ENCODE data around the gene DPEP2. TPM values are rescaled to one million over a fixed set of nuclear protein-coding genes. Genes with fewer than 3 reads are reported as not detected.
"Not testable (repeated sequence)": the region's sequence is repeated elsewhere in the genome, so short reads cannot be mapped to it uniquely, and the experiment has no call there.

The DPEP2 gene, protein sequence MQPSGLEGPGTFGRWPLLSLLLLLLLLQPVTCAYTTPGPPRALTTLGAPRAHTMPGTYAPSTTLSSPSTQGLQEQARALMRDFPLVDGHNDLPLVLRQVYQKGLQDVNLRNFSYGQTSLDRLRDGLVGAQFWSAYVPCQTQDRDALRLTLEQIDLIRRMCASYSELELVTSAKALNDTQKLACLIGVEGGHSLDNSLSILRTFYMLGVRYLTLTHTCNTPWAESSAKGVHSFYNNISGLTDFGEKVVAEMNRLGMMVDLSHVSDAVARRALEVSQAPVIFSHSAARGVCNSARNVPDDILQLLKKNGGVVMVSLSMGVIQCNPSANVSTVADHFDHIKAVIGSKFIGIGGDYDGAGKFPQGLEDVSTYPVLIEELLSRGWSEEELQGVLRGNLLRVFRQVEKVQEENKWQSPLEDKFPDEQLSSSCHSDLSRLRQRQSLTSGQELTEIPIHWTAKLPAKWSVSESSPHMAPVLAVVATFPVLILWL
- total RNA-seq (2014; rRNA removed; shearing (Covaris generic)), result 0.33 TPM in 1 of 2 replicates, not detected in the other

DNA sequence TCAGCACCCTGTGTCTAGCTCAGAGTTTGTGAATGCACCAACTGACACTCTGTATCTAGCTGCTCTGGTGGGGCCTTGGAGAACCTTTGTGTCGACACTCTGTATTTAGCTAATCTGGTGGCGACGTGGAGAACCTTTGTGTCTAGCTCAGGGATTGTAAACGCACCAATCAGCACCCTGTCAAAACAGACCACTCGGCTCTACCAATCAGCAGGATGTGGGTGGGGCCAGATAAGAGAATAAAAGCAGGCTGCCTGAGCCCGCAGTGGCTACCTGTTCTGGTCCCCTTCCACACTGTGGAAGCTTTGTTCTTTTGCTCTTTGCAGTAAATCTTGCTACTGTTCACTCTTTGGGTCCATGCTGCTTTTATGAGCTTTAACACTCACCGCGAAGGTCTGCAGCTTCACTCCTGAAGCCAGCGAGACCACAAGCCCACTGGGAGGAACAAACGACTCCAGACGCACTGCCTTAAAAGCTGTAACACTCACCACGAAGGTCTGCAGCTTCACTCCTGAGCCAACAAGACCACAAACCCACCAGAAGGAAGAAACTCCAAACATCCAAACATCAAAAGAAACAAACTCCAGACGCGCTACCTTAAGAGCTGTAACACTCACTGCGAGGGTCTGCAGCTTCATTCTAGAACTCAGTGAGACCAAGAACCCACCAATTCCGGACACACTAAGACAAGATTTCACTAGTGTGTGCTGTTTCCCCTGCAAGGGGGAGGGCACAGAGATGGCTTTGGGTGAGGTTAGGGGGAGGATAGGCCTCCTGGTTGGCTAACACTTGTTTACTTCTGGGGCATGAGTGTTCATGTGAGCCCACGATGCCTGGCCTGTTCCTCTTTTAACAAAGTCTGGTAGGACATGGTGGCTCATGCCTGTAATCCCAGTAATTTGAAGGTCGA is at the start of gene DPEP2:
Gene DPEP2, minus strand, starts transcription at position 706 of the 910 bp plus-strand sequence. CDS start 6,272 bp downstream, outside the sequence.
- H3K27me3 ChIP-seq (ENCODE audit: control insufficient read depth, insufficient read depth, low read length); H3K4me3 ChIP-seq (ENCODE audit: insufficient read depth, low read depth, low read length); H3K36me3 ChIP-seq (replicated peaks; ENCODE audit: control insufficient read depth, insufficient read depth, low read length): not testable (repeated sequence)
- DNase-seq, result peak; percentile 6

DNA sequence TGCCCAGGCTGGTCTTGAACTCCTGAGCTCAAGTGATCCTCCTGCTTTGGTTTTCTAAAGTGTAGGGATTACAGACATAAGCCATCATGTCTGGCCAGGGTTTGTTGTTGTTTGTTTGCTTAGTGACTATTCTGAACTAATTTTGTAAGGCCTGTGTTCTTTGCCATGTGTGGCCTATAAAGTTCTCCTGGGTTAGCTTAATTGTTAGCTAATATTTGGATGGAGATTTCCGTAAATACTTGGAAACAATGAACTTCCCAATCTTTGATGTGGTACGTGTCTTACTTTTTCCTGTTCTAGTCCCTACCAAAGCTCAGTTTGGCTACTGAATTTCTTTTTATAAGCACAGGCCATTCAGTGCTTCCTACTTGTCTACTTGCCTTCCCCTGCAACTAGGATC is 48.7 kb upstream of the DPEP2 start:
- H3K27me3 ChIP-seq (ENCODE audit: control insufficient read depth, insufficient read depth, low read length), result no peaks in the 10 kb centered on the region
- no peak for DNase-seq
- peaks cover 6% of the 10 kb centered on the region for H3K36me3 ChIP-seq (replicated peaks; ENCODE audit: control insufficient read depth, insufficient read depth, low read length)
- H3K4me3 ChIP-seq (ENCODE audit: insufficient read depth, low read depth, low read length), result no peak overlapping the region

DNA sequence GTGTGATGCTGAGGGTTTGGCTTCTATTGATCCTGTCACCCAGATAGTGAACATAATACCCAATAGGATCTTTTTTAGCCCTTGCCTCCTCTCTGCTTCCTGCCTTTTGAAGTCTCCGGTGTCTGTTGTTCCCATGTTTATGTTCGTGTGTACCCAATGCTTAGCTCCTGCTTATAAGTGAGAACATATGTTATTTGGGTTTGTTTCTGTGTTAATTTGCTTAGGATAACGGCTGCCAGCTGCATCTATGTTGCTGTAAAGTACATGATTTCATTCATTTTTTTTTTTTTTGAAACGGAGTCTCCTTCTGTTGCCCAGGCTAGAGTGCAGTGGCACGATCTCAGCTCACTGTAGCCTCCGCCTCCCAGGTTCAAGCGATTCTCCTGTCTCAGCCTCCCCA is 46.8 kb upstream of the DPEP2 start:
- Histone ChIP-seq H3K4me3 (ENCODE audit: insufficient read depth, low read depth, low read length) (no peak overlapping the region), H3K27me3 (ENCODE audit: control insufficient read depth, insufficient read depth, low read length) (no peaks in the 10 kb centered on the region), H3K36me3 (replicated peaks; ENCODE audit: control insufficient read depth, insufficient read depth, low read length) (peaks cover 10% of the 10 kb centered on the region)
- DNase-seq, result no peak

DNA sequence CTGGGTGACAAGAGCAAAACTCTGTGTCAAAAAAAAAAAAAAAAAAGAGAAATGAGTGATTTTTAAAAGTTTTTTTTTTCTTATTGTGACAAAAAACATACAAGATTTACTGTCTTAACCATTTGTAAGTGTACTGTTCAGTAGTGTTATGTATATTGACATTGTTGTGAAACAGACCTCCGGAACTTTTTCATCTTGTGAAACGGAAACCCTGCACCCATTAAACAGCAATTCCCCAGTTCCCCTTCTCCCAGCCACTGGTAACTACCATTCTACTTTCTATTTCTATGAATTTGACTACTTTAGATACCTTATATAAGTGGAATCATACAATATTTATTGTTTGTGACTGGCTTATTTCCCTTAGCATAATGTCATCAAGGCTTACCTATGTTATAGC is 42.5 kb upstream of the DPEP2 start:
- Histone ChIP-seq H3K4me3 (ENCODE audit: insufficient read depth, low read depth, low read length) (no peak overlapping the region), H3K36me3 (replicated peaks; ENCODE audit: control insufficient read depth, insufficient read depth, low read length) (peaks cover 9% of the 10 kb centered on the region), H3K27me3 (ENCODE audit: control insufficient read depth, insufficient read depth, low read length) (no peaks in the 10 kb centered on the region)
- DNase-seq, result no peak

DNA sequence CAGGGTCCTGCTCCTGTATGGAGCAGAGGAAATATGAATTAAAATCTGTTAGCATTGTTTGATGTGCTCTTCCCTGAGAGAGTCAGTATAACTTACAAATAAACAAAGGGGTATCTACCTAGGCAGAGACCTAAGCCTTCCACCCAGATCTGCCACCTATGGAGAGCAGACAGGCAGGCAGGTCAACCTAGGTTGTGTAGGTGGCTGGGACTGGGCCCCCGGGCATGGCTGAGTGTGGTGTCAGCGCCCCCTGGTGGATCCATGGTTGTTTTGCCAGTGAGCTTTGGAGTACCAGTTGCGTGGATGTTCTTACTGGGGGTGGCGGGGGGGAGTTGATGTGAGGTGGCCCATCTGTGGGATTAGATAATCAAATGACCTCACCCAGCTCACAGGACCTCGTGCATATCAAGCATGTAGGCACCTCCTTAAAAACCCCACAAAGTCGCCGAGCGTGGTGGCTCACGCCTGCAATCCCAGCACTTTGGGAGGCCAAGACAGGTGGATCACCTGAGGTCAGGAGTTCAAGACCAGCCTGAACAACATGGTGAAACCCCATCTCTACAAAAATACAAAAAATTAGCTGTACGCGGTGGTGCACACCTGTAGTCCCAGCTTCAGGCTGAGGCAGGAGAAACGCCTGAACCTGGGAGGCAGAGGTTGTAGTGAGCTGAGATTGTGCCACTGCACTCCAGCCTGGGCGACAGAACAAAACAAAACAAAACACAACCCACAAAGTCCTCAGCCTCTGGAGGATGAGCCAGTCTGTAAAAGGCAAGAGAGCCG is 41.4 kb upstream of the DPEP2 start:
- Histone ChIP-seq H3K4me3 (ENCODE audit: insufficient read depth, low read depth, low read length) (no peak overlapping the region), H3K36me3 (replicated peaks; ENCODE audit: control insufficient read depth, insufficient read depth, low read length) (peaks cover 9% of the 10 kb centered on the region), H3K27me3 (ENCODE audit: control insufficient read depth, insufficient read depth, low read length) (no peaks in the 10 kb centered on the region)
- DNase-seq, result peak; percentile 78

DNA sequence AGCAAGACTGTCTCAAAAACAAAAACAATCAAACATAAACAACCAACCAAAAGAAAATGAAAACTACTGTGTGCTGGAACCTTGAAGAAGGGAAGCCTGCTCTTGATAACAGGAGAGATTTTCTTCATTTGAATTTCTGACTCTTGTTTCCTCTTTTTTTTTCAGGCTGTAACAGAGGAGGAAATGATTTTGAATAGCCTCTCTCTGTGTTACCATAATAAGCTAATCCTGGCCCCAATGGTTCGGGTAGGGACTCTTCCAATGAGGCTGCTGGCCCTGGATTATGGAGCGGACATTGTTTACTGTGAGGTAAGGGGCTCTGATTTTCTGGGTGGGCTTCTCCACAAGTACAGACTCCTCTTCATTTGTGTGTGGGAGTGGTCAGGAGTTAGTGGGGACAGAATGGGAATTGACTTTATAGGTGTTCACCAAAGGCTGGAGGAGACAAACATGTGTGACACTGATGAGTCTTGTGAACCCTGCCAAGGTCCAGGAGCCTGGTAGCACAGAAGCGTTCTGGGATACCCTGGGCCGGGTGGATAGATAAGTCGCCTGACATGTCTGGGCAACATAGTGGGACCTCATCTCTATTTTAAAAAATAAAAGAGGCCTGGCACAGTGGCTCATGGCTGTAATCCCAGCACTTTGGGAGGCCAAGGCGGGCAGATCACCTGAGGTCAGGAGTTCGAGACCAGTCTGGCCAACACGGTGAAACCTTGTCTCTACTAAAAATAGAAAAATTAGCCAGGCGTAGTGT is 38.7 kb upstream of the DPEP2 start:
- Histone ChIP-seq H3K36me3 (replicated peaks; ENCODE audit: control insufficient read depth, insufficient read depth, low read length) (peaks cover 9% of the 10 kb centered on the region), H3K4me3 (ENCODE audit: insufficient read depth, low read depth, low read length) (no peak overlapping the region), H3K27me3 (ENCODE audit: control insufficient read depth, insufficient read depth, low read length) (no peaks in the 10 kb centered on the region)
- no peak for DNase-seq

DNA sequence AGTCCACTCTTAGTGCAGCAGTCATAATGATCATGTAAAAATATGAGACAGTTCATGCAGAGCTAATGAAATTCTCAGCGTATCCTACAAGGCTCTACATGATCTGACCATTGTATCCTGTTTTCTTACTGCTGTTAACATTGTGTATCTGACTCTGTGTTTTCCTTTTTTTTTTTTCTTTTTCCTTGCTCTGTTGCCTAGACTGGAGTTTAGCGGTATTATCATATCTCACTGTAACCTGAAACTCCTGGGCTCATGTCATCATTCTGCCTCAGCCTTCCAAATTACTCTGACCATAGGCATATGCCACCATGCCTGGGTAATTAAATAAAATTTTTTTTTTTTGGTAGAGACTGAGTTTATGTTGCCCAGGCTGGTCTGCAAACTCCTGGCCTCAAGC is 35.9 kb upstream of the DPEP2 start:
- H3K27me3 ChIP-seq (ENCODE audit: control insufficient read depth, insufficient read depth, low read length), result no peaks in the 10 kb centered on the region
- H3K4me3 ChIP-seq (ENCODE audit: insufficient read depth, low read depth, low read length), result no peak overlapping the region
- DNase-seq, result no peak
- peaks cover 4% of the 10 kb centered on the region for H3K36me3 ChIP-seq (replicated peaks; ENCODE audit: control insufficient read depth, insufficient read depth, low read length)

DNA sequence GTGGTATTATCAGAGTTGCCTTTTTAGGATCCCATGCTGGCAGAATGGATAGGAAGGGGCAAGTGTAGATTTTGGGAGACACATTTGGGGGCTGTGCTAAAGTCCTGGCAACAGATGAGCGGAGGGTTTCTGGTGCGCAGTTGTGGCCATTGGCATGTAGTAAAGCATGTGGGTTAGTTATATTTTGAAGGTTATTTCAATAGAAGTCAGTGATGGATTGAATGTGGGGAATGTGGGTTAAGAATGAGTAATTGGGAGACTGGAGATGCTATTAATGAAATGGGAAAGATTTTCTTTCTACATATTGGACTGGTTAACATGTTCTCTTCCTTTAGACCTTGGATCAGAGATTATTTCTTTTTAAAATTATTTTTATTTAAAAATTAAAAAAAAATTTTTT is 33.8 kb upstream of the DPEP2 start:
- Histone ChIP-seq H3K4me3 (ENCODE audit: insufficient read depth, low read depth, low read length) (no peak overlapping the region), H3K36me3 (replicated peaks; ENCODE audit: control insufficient read depth, insufficient read depth, low read length) (peaks cover 3% of the 10 kb centered on the region), H3K27me3 (ENCODE audit: control insufficient read depth, insufficient read depth, low read length) (no peaks in the 10 kb centered on the region)
- DNase-seq, result no peak

DNA sequence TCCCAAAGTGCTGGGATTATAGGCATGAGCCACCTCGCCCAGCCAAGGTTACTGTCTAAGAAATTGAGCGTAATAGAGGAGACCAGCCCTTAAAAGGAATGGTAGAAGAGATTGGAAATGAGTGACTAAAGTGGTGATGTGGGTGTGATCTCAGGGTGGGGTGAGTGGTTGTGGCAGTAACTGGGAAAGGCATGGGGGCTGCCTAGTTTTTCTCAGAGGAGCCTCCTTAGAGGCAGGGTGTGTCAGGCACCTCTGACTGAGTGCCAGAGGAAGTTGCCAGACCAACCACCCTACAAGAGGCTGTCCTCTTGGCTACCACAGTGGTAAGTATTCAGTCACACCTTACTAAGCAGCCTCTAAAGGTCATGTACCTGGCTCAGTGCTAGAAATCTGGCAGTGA is 32.7 kb upstream of the DPEP2 start:
- Histone ChIP-seq H3K36me3 (replicated peaks; ENCODE audit: control insufficient read depth, insufficient read depth, low read length) (peaks cover 1% of the 10 kb centered on the region), H3K27me3 (ENCODE audit: control insufficient read depth, insufficient read depth, low read length) (no peaks in the 10 kb centered on the region), H3K4me3 (ENCODE audit: insufficient read depth, low read depth, low read length) (no peak overlapping the region)
- DNase-seq, result no peak

DNA sequence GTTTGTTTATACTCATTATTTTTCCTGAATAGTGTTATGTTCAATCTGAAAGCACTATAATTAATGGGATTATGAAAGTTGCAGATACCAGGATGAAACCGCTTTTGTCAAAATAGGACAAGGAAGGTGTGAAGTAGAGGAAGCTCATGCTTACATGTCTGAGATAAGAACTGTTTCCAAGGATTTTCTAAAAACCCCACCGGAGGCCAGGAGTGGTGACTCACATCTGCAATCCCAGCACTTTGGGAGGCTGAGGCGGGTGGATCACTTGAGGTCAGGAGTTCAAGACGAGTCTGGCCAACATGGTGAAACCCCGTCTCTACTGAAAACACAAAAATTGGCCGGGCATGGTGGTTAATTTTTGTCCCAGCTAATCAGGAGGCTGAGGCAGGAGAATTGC is 30.8 kb upstream of the DPEP2 start:
- H3K36me3 ChIP-seq (replicated peaks; ENCODE audit: control insufficient read depth, insufficient read depth, low read length); H3K27me3 ChIP-seq (ENCODE audit: control insufficient read depth, insufficient read depth, low read length); DNase-seq; H3K4me3 ChIP-seq (ENCODE audit: insufficient read depth, low read depth, low read length): not testable (repeated sequence)

DNA sequence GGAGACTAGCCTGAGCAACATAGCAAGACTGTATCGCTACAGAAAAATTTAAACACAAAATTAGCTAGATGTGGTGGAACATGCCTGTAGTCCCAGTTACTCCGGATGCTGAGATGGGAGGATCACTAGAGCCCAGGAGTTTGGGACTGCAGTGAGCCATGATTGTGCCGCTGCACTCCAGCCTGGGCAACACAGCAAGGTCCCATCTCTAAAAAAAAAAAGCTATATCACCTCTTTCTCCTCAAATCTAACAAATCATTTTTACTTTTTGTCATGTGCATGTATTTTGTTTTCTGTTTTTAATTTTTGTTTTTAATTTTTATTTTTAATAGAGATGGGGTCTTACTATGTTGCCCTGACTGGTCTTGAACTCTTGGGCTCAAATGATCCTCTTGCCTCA is 29.7 kb upstream of the DPEP2 start:
- no peak overlapping the region for H3K4me3 ChIP-seq (ENCODE audit: insufficient read depth, low read depth, low read length)
- peaks cover 4% of the 10 kb centered on the region for H3K36me3 ChIP-seq (replicated peaks; ENCODE audit: control insufficient read depth, insufficient read depth, low read length)
- no peaks in the 10 kb centered on the region for H3K27me3 ChIP-seq (ENCODE audit: control insufficient read depth, insufficient read depth, low read length)
- DNase-seq, result no peak

DNA sequence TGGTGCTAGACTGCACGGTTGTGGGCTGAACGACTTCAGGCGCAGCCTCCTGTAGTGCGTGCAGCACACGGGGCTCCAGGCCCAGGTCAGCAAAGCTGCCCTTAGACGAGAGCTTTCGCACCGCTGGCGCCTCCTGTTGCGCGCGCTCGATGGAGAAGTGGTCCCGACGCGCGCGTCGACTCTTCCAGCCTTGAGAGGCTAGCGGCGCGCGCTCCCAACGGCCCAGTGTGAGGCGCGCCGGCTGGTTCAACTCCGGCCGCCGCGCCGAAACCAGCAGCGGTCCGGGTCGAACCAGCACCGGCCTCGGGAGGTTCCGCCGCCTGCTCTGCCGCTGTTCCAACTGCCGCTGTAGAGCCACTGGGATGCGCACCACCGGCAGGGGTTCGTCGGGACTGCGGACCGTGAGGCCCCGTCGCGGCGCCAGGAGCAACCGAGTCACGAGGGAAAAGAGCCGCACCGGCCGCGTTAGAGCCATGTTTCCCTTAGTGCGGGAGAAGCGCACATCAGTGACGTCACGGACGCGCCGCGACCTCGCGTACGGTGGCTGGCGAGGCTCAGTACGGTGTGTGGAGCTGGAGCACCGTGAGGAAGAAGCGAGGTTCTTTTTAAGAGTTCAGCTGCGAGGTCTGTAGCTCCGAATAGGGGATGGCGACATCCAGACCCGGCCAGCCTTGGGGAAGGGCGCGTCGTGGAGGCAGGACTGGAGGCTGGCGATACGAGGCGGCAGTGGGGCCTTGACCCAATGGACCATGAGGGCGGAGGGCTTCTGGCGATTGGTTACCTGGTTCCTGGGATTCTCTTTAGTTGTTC is 23.6 kb upstream of the DPEP2 start, which contains the start of the genes DDX28 and DUS2:
Gene DDX28, minus strand, starts transcription at position 505 of the 810 bp plus-strand sequence. Its CDS starts 30 bp downstream, at position 475.
Gene DUS2, plus strand, starts transcription at position 557 of the 810 bp plus-strand sequence. CDS start 14,740 bp downstream, outside the sequence.
- peak within 1 kb of the TSS; percentile 91 for H3K4me3 ChIP-seq (ENCODE audit: insufficient read depth, low read depth, low read length)
- DNase-seq, result peak; percentile 91
- H3K27me3 ChIP-seq (ENCODE audit: control insufficient read depth, insufficient read depth, low read length), result no peaks in the 10 kb centered on the region
- peaks cover 8% of the 10 kb centered on the region for H3K36me3 ChIP-seq (replicated peaks; ENCODE audit: control insufficient read depth, insufficient read depth, low read length)

DNA sequence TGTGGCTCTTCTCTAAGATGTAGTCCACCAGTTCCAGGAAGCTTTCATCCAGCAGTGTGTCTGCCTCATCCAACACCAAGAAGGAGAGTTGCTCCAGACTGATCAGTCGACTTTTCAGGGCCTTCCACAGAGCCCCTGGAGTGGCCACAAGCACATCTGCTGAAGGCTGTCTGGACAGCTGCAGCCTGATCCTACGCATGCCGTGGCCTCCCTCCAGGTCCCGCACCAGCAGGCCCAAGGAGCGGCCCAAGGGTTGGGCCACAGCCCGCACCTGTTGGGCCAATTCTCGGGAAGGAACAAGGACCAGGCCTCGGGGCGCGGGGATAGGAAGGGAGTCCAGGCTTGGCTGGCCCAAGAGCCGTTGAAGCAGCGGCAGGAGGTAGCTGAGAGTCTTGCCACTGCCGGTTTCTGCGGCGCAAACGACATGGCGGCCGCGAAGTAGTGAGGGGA is 23.0 kb upstream of the DPEP2 start:
- Histone ChIP-seq H3K36me3 (replicated peaks; ENCODE audit: control insufficient read depth, insufficient read depth, low read length) (peaks cover 7% of the 10 kb centered on the region), H3K4me3 (ENCODE audit: insufficient read depth, low read depth, low read length) (peak overlapping the region; percentile 91), H3K27me3 (ENCODE audit: control insufficient read depth, insufficient read depth, low read length) (no peaks in the 10 kb centered on the region)
- DNase-seq, result no peak
